SJCRH30 (cell line): ENCODE results near the gene MYOG. TPM values are rescaled to one million over a fixed set of nuclear protein-coding genes. Genes with fewer than 3 reads are reported as not detected.

ENCODE experiments used
- DNase-seq, 2 experiments: peaks; one replicate each; pipeline ENCODE4 v3.0.0-alpha.2; 2015 to 2020
- H3K27ac ChIP-seq: fragments of 250-450 bp; sonication (Bioruptor Pico); 2 replicates; pipeline ENCODE4 v1.5.1; 2020; ENCODE audit warnings: mild to moderate bottlenecking, moderate library complexity
- H3K27me3 ChIP-seq: fragments of 250-450 bp; sonication (Bioruptor Pico); 2 replicates; pipeline ENCODE4 v1.5.1; 2020; ENCODE audit warnings: mild to moderate bottlenecking, moderate library complexity
- H3K36me3 ChIP-seq: fragments of 250-450 bp; sonication (Bioruptor Pico); 2 replicates; pipeline ENCODE4 v1.5.1; 2020; ENCODE audit warnings: mild to moderate bottlenecking, moderate library complexity
- H3K4me1 ChIP-seq: fragments of 250-450 bp; sonication (Bioruptor Pico); 2 replicates; pipeline ENCODE4 v1.5.1; 2020; ENCODE audit warnings: mild to moderate bottlenecking, moderate library complexity
- H3K4me3 ChIP-seq: fragments of 250-450 bp; sonication (Bioruptor Pico); 2 replicates; pipeline ENCODE4 v1.5.1; 2020; ENCODE audit warnings: mild to moderate bottlenecking, moderate library complexity
- H3K9me3 ChIP-seq: fragments of 250-450 bp; sonication (Bioruptor Pico); replicated peaks from 2 replicates; pipeline ENCODE4 v1.5.1; 2020; ENCODE audit warnings: mild to moderate bottlenecking, moderate library complexity
- total RNA-seq: library from RNA; depleted of rRNA; stranded (reverse); fragments of >200 nt; shearing (Covaris generic); gene quantifications from 2 replicates; pipeline ENCODE4 v1.2.3, GENCODE V29; 2014

The MYOG gene
- total RNA-seq, 1 experiment from 2014 or later, result 525 TPM

- H3K27ac ChIP-seq, result no peak overlapping the region
- H3K9me3 ChIP-seq, result no peaks in the 10 kb centered on the region
- peaks cover 3% of the 10 kb centered on the region; the same call in 1 of the 2 replicates for H3K36me3 ChIP-seq
- H3K4me3 ChIP-seq, result no peak overlapping the region
- H3K4me1 ChIP-seq, result peaks cover 52% of the 10 kb centered on the region
- no peaks in the 10 kb centered on the region for H3K27me3 ChIP-seq
- DNase-seq, result no peak
These were observed 41.1 kb downstream of the MYOG start for GRCh38 chr1:203044546-203045250.

- Histone ChIP-seq H3K4me3 (no peak overlapping the region), H3K36me3 (peaks cover 3% of the 10 kb centered on the region; the same call in 1 of the 2 replicates), H3K9me3 (no peaks in the 10 kb centered on the region), H3K27me3 (no peaks in the 10 kb centered on the region), H3K27ac (no peak overlapping the region), H3K4me1 (peaks cover 53% of the 10 kb centered on the region)
- no peak for DNase-seq
These were observed 41.8 kb downstream of the MYOG start for GRCh38 chr1:203043830-203044545.

DNA sequence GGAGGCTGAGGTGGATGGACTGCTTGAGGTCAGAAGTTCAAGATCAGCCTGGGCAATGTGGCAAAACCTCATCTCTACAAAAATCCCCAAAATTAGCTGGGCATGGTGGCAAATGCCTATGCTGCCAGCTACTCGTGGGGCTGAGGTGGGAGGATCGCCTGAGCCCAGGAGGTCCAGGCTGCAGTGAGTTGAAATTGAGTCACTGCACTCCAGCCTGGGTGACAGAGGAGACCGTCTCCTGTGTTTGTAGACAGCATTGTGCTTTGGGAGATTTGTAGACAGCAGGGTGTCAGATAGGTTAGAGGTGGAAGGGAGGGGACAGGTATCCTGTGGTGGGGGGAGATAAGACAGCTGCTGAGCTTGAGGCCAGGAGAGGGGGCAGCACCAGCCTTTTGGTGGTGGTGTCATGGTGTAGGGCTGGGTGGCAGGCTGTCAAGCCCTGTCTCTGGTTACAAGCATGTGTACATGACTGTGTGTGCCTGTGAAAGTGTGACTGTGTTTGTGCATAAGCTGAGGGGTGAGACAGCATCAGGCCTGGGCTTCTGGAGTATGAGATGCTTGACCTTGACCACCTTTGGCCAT lies 44.4 kb downstream of the MYOG start:
- no peak for DNase-seq
- Histone ChIP-seq H3K4me1 (peaks cover 54% of the 10 kb centered on the region), H3K27me3 (no peaks in the 10 kb centered on the region), H3K4me3 (no peak overlapping the region), H3K36me3 (0 out of 2 replicates have a peak, but pooled peaks cover 3% of the 10 kb centered on the region), H3K9me3 (no peaks in the 10 kb centered on the region), H3K27ac (no peak overlapping the region)

DNA sequence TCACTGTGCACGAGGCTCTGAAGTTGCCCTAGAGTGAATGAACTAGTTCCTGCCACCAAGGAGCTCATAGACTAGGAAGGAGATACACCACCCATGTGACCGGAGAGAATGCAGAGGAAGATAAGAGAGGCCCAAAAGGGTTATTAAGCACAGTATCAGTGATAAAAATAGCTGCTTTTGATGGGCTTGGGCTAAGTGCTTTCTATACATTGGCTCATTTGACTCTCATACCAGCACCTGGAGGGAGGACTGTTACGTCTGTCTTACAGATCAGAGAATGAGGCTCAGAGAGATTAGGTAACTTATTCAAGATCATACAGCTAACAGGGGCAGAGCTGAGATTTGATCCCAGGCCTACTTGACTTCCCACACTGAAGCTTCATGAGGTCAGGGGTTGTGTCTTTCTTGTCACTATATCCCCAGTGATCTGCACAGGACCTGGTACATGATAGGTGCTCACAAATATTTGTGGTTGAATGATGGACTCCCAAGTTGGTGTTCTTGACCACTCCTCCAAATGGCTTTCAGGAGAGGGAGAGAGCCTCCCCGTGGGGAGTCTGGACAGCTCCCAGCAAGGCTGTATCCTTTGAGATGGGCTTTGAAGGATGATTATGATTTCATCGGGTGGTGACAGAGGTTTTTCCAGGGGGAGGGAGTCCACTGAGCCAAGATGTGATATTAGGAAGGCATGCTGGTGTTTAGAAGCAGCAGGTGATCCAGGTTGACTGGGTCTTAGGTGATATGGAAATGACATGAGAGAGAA lies 45.1 kb downstream of the MYOG start:
- H3K4me3 ChIP-seq, result no peak overlapping the region
- peaks cover 57% of the 10 kb centered on the region for H3K4me1 ChIP-seq

GRCh38 chr1:203039609-203040512 lies 46.0 kb downstream of the MYOG start:
- H3K9me3 ChIP-seq, result no peaks in the 10 kb centered on the region

More for the DNA sequence above, 45.1 kb downstream of the MYOG start:
- no peaks in the 10 kb centered on the region for H3K36me3 ChIP-seq
- H3K27ac ChIP-seq, result no peak overlapping the region; the same call in 1 of the 2 replicates
- DNase-seq, result peak in 1 of 2 experiments; percentile 33
- H3K9me3 ChIP-seq, result no peaks in the 10 kb centered on the region
- H3K27me3 ChIP-seq, result no peaks in the 10 kb centered on the region

GRCh38 chr1:203038891-203039608 lies 46.8 kb downstream of the MYOG start:
- peak overlapping the region; percentile 59 for H3K27ac ChIP-seq
- H3K9me3 ChIP-seq, result no peaks in the 10 kb centered on the region
- H3K4me3 ChIP-seq, result no peak overlapping the region
- H3K4me1 ChIP-seq, result peaks cover 57% of the 10 kb centered on the region
- H3K27me3 ChIP-seq, result no peaks in the 10 kb centered on the region
- peak; percentile 90 to 96 for DNase-seq
- no peaks in the 10 kb centered on the region for H3K36me3 ChIP-seq

More at GRCh38 chr1:203039609-203040512, 46.0 kb downstream of the MYOG start:
- Histone ChIP-seq H3K27ac (peak overlapping the region; percentile 25), H3K27me3 (no peaks in the 10 kb centered on the region), H3K4me1 (peaks cover 57% of the 10 kb centered on the region), H3K36me3 (no peaks in the 10 kb centered on the region), H3K4me3 (no peak overlapping the region)
- DNase-seq, result peak; percentile 86 to 91

GRCh38 chr1:203038217-203038741 lies 47.5 kb downstream of the MYOG start:
- H3K36me3 ChIP-seq, result no peaks in the 10 kb centered on the region
- no peak overlapping the region for H3K4me3 ChIP-seq
- H3K4me1 ChIP-seq, result peaks cover 57% of the 10 kb centered on the region
- DNase-seq, result peak; percentile 93 to 95
- no peaks in the 10 kb centered on the region for H3K27me3 ChIP-seq
- no peaks in the 10 kb centered on the region for H3K9me3 ChIP-seq
- peak overlapping the region; percentile 59 for H3K27ac ChIP-seq

- no peak for DNase-seq
- H3K4me1 ChIP-seq, result peaks cover 61% of the 10 kb centered on the region
- no peaks in the 10 kb centered on the region for H3K27me3 ChIP-seq
- peak overlapping the region; percentile 59 for H3K27ac ChIP-seq
- H3K4me3 ChIP-seq, result no peak overlapping the region
- H3K9me3 ChIP-seq, result no peaks in the 10 kb centered on the region
- no peaks in the 10 kb centered on the region for H3K36me3 ChIP-seq
These were observed 48.2 kb downstream of the MYOG start for GRCh38 chr1:203037509-203038190.

DNA sequence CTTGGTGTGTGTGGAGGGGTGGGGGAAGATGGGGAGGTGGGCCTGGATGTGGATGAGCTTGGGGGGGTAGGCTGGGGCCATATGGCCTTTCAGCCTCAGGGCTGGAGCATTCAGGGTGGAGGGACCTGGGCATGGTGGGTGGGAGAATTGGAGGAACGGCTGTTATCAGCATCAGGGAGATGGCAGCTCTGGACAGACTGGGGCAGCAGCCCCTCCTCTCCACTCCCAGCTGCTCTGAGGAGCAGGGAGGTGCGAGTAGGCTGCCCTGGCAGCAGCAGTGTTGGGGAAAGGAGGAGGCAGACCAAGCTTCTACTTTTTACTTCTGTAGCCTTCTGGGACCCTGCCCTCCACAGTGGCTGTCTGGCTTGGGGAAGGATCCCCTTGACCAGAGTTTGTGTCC lies 49.3 kb downstream of the MYOG start:
- Histone ChIP-seq H3K9me3 (no peaks in the 10 kb centered on the region), H3K27me3 (no peaks in the 10 kb centered on the region), H3K36me3 (no peaks in the 10 kb centered on the region), H3K27ac (no peak overlapping the region), H3K4me1 (peaks cover 57% of the 10 kb centered on the region), H3K4me3 (no peak overlapping the region)
- DNase-seq, result no peak

- no peak overlapping the region for H3K4me3 ChIP-seq
- DNase-seq, result no peak
- no peaks in the 10 kb centered on the region for H3K9me3 ChIP-seq
- H3K27ac ChIP-seq, result no peak overlapping the region
- no peaks in the 10 kb centered on the region for H3K36me3 ChIP-seq
- H3K27me3 ChIP-seq, result no peaks in the 10 kb centered on the region
- H3K4me1 ChIP-seq, result peaks cover 53% of the 10 kb centered on the region
These were observed 49.7 kb downstream of the MYOG start for GRCh38 chr1:203036135-203036534.

GRCh38 chr1:203035111-203036000 lies 50.5 kb downstream of the MYOG start:
- no peak for DNase-seq
- no peaks in the 10 kb centered on the region for H3K9me3 ChIP-seq
- no peak overlapping the region for H3K27ac ChIP-seq
- no peaks in the 10 kb centered on the region for H3K27me3 ChIP-seq
- no peaks in the 10 kb centered on the region for H3K36me3 ChIP-seq
- no peak overlapping the region for H3K4me3 ChIP-seq
- peaks cover 46% of the 10 kb centered on the region for H3K4me1 ChIP-seq
